Left cardiac atrium (tissue), 4 donors: ENCODE data around the gene TOM1. TPM values are rescaled to one million over a fixed set of nuclear protein-coding genes. Genes with fewer than 3 reads are reported as not detected.

Source experiments
- ATAC-seq, 2 donors: fragments of 200-7000 bp; cut with Tn5 transposase; one replicate each; pipeline ENCODE4 v1.9.1; 2020; ENCODE audit warnings: mild to moderate bottlenecking in 2 of 2, moderate library complexity in 2 of 2
- DNase-seq: peaks from one replicate; pipeline ENCODE4 v3.0.0-alpha.2; 2020
- intact Hi-C, 2 donors: fragments of 100-400 bp; cut with DNase I; formaldehyde crosslinking; loops; one replicate each; pipeline versions ENCODE4 v1.14.1 to v1.15.1; 2022 to 2023
- total RNA-seq, 2 donors: library from RNA; stranded (reverse); fragmentation: NEBNext Ultra II Directional; extraction: Animal tissue kit (Norgen Biotek cat#: 25700); gene quantifications; one replicate each; pipeline ENCODE4 v1.2.1, GENCODE V29; 2021
- donor health status: DM: no; HTN: yes; CAD: no.
- donor health status: DM: no; HTN: yes; CAD: no; lungs with severe emphysema.
- donor health status: DM: yes; HTN: yes; CAD: no.
- donor health status: Dilated cardiomyopathy.

TOM1 gene
- total RNA-seq, 2 donors from 2014 or later = 45.1 to 57.9 TPM

DNA sequence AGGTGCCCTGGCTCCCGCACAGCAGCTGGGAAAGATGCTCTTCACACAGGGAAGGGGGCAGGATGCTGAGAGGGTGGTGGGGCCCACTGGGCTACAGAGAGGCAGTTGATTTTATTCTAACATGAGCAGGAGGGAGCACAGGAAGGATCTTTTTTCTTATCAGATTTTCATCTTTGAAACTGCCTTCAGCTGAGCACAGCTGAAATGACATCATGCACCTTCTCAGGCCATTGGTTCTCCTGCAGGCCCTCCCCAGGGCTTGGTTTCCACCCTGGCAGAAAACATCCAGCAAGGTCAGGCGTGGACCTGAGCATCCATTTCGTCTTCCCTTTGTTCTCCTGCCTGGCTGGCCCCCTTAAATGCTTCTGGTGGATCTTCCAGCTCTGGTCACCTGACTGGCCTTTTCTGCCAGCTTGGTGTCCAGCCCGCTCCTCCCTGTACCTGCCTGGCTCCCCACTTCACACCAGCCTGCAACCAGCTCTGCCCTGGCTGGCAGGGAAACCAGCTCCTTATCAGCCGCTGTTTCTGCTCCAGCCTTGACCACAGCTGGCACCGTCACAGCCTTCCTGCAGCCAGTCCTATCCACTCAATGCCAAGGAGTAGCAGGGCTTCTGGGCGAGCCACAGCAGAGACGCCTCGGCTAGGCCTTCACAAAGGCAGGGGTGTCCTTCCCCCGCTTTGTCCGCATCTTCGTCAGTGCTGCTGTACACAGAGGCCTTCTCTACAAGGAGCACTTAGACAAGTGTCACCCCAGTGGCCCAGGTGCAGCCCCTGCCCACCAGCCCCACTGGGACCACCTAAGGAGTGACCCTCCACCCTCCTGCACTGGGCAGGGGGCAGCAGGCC, 36.5 kb downstream of the TOM1 start:
- DNase-seq (no peak), ATAC-seq (peak; percentile 68 to 75)
- intact Hi-C loops = no loop called here

DNA sequence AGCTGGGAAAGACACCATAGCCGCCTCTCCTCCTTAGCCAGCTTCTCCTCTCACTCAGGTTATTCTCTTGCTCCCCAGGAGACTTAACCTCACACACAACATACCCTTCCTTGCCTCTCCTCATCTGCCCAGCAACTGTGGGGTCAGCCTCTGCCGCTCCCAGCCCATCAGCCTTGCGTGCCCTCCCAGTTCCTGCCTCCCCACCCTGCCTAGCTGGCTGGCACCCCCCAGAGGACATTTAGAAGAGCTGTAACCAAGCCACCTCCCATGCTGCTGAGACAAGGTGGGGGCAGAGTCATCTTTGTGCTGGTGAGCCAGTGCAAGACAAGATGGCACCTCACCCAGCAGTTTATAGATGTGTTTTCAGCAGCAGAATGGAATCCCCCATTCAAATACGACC, 38.2 kb downstream of the TOM1 start:
- intact Hi-C loops = no loop called here
- ATAC-seq = no peak
- DNase-seq = no peak

DNA sequence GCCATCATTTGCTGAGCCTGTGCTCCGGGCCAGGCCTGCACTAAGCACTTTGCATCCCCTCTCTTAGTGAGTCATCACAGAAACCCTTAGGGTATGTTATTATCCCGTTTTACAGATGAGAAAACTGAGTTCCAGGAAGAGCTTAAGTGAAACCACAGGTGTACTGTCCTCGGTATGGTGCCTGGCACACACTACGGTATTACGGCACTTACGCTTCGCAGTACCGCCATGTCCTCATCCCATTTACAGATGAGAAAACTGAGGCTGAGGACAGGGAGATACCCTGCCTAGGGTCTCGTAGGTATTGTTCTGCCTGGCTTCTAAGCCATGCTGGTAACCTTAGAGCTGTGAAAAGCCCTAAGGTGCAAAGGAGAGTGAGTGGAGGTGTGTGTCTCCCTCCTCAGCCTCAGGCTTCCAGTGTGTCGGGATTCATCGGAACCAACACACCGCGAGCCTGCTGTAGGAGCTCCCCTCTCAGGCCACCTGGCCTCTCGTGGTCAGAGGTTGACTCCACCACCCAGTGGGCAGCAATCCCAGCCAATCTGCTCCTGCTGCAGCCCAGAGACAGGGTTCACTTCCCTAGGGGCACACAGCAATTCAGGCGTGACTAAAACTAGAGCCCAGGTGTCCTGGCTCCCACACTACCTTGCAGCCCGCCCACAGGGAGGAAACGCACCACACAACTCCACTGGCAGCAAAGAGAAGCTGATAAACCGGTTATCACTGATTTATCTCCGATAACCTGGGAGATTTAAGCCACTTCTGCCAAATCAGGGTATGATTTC, 41.6 kb downstream of the TOM1 start:
- intact Hi-C loops = no loop called here
- no peak for ATAC-seq
- DNase-seq = no peak

GRCh38 chr22:35342390-35342789, 42.7 kb downstream of the TOM1 start:
- DNase-seq = no peak
- no peak for ATAC-seq
- intact Hi-C loops = no loop called here

DNA sequence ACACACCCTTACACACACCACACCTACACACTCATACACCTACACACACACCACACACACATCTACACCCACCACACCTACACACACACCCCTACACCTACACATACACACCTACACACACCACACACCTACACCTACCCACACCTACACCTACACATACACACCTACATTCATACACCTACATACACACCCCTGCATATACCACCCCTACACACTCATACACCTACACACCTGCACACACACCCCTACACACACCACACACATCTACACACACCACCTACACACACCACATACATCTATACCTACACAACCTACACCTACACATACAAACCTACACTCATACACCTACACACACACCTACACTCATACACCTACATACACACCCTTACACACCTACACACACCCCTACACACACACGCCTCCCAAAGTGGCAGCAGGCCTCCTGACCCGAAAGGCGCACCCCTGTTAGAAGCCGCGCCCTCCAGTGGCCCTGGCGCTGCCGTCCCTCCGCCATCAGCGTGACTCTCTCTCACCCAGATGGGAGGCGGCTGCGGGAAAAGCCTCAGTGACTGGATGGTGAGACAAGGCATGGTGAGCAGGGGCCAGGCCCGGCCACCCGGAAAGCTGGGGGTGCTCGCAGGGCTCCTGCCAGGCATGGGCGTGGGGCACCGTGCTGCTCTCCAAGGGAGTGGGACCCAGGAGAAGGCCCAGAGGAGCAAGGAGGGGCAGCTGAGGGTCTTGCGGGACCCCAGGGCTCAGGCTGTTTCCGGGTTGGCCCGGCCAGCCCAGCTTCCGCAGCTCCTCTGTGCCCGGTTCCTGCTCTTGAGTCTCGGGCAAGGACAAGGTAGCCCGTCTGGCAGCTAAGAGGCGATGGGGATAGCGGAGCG, 44.2 kb downstream of the TOM1 start:
- intact Hi-C loops = no loop called here
- no peak for DNase-seq
- ATAC-seq = no peak

- no peak for ATAC-seq
- intact Hi-C loops = no loop called here
- DNase-seq = no peak
Observed at GRCh38 chr22:35344956-35345690, 45.4 kb downstream of the TOM1 start.

DNA sequence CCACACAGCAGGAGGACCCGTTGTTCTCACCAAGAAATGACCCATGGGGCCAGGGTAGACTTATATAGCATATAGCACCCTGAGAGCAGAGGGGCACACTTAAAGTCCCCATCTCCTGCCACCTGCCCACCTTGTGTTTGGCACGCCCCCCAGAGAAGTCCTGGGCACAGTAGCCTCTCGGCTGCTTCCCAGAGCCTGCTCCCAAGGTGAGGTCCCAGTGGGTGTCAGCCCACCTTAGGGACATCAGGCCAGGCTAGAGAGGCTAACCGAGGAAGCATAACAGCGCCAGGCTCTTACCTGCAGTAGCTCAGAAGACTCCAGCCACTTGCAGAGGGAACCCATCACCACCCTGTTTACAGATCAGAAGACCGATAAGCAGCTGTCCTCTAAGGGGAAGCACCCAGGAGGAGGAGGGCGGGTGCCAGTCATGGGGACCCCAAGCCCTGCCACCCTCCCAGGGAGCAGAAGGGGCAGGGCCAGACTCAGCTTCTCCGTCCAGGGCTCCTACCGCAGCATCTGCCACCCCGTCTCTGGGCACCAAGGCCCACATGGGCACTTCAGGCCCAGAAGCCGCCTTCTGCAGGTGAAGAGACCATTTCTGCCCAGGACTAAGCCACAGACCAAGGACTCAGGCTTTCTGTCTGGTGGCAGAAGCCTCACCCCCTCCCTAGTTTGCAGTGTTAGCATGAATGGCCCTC, 46.3 kb downstream of the TOM1 start:
- no peak for DNase-seq
- no peak for ATAC-seq
- intact Hi-C loops = no loop called here

DNA sequence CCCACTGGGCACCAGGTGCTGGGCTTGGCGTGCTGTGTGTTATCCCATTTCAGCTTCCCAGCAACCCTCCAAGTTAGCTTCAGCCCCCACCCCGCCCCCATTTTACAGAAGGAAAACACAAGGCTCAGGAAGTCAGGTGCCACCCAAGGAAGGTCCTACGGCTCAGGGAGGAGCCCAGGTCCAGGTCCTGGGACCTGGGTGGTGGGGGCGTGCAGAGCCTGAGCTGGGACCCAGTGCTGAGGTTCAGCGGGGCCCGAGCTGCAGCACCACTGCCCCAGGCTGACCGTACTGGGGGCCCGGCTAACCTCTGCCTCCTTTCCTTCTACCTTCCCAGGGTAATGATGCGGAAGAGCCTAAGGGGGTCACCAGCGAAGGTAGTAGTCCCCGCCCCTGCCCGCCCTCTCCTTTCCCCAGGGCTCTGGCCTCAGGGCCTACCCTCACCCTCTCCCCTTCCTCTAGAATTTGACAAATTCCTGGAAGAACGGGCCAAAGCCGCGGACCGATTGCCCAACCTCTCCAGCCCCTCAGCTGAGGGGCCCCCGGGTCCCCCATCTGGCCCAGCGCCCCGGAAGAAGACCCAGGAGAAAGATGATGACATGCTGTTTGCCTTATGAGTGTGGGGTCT, 47.0 kb downstream of the TOM1 start:
- intact Hi-C loops = no loop called here
- DNase-seq = no peak
- ATAC-seq = no peak

GRCh38 chr22:35347462-35347861, 47.8 kb downstream of the TOM1 start:
- no peak for DNase-seq
- intact Hi-C loops = no loop called here
- ATAC-seq = no peak

DNA sequence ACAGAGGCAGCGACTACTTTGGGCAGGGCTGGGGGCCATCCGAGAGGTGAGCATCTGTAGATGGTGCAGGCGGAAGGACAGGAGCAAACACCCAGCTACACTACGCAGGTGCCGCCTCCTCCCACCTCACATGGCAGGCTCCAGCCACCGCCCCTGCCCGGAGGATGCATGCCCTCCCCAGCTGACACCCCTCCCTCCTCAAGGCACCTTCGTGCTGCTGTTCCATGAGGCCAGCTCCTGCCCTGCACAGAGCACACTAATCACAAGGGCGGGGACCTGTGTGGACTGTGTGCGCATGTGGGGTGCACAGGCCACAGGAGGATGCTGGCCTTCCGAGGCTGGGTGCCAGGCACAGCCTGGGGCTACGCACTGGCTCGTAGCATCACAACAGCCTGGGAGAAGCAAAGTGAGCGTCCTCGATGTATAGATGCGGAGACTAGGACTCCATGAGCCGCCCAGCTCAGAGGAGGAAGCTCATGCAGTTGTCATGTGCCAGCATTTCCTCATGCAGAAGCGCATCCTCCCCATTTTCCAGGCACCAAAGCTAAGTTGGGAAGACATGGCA, 48.4 kb downstream of the TOM1 start:
- intact Hi-C loops = no loop called here
- no peak for ATAC-seq
- DNase-seq = no peak

DNA sequence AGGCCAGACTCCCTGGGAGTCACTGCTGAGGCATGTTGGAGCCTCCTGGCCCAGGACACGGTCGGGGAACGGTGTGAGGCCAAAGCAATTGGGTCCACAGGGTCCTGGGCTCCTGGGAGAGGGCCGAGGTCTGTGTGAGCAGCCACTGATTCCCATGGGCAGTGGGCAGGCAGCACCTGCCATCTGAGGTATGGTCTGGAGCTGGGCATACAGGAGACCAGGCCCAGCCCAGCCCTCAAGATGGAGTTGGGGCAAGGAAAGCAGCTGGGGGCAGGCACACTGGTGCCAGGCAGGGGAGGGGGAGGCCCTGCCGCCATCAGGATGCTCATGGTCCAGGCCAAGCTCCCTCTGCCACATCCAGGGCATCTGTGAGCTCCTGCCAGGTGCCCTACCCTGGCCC, 49.0 kb downstream of the TOM1 start:
- intact Hi-C loops = no loop called here
- ATAC-seq (no peak), DNase-seq (no peak)

GRCh38 chr22:35349368-35349703, 49.6 kb downstream of the TOM1 start:
- DNase-seq (no peak), ATAC-seq (no peak)
- intact Hi-C loops = no loop called here

- DNase-seq (no peak), ATAC-seq (no peak)
- intact Hi-C loops = loop anchor here (2.0 to 10.0 kb wide), 2 partner anchors 233 to 235 kb away; no protein-coding TSS in a partner anchor
Observed at GRCh38 chr22:35349704-35350538, 50.2 kb downstream of the TOM1 start.

DNA sequence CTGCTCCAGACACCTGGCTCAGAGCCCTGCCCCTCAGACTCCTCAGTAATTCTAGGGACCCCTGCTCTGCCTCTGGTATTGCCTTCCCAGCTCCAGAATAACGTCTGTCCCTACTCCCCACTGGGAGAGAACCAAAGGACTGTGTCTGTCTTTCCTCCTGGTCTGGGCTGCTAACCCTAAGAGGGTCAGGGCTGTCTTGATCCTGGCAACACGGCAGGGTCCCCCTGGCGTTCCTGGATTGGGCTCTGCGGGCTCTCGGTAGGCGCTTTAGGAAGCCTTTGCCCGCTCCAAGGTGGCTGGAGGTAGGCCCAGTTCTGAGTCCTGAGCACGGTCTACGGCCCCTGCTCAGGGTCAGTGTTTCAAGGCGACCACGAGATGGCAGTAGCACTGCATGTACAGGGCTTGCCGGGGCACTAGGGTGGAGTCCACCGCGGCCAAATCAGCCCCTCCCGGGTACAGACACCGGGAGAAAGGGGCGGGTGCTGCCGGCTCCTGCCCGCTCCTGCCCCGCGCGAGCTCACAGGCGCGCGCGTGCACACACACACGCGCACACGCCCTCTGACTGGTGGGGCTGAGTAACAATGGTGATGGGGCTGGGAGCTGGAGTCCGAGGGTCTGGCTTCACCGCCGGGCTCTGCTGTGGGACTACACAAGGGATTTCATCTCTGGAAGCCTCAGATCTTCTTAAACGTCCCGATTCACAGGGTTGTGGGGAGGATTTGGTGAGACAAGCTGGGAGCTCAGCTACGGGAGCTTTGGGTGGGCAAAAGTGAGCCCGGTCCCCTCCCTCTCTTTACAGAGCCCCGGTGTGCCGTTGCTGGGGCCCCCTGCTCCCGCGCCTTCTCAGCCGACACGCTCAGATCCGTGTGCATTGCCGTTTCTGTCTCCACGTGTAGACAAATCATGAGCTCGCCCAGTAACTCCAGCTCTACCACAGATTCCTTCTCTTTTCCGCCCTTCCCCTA, 51.1 kb downstream of the TOM1 start:
- ATAC-seq (peak; percentile 89 to 91), DNase-seq (peak; percentile 94)
- intact Hi-C loops = loop anchor here (2.0 to 10.0 kb wide), 2 partner anchors 232 to 234 kb away; no protein-coding TSS in a partner anchor
